Heart left ventricle (tissue), 13 donors: ENCODE measurements around the gene MC1R.

ENCODE experiments used
- POLR2A ChIP-seq, 2 donors: fragments of 450-650 bp; IDR thresholded peaks; one replicate each; pipeline ENCODE4 v1.6.1; 2017; ENCODE audit warnings: antibody characterized with exemption in 2 of 2, mild to moderate bottlenecking in 2 of 2, moderate library complexity in 2 of 2
- TF ChIP-seq, protein P1 (sequence below), 12 donors: fragments of 200-600 bp; sonication (generic) in 4 of 12; IDR thresholded peaks; one replicate each; pipeline versions ENCODE4 v1.5.0 to v1.8.0; 2018 to 2022; ENCODE audit warnings: antibody characterized with exemption in 12 of 12, mild to moderate bottlenecking in 5 of 12
- donor health status: ischemic (EF 13 %, LVEDD 7.1; RV severe dilation, severe dysfunction).
- donor health status: DM: no; HTN: yes; CAD: no.
- donor health status: DM: no; HTN: no; CAD: no.
- donor health status: ischemic (EF 25% LVEDD 6.9; RV normal size, moderate dysfunction).
- donor health status: ischemic (EF 25% LVEDD 5.7; RV mildly dilated, moderate dysfunction).
- donor health status: ischemic (EF 35%, LVEDD 5.7; RV mildly dilated, moderate dysfunction).
- donor health status: nonischemic (EF 11% LVEDD 7.7; RV severe dilation, severe dysfunction).
- donor health status: DM: yes; HTN: yes; CAD: no.
- donor health status: PGD.
- donor health status: ischemic (EF 29% LVEDD 5.4; RV normal size, mild dysfunction).
- donor health status: nonischemic (EF 23%, LVEDD 6.1; RV moderate dilation, normal function).

DNA sequence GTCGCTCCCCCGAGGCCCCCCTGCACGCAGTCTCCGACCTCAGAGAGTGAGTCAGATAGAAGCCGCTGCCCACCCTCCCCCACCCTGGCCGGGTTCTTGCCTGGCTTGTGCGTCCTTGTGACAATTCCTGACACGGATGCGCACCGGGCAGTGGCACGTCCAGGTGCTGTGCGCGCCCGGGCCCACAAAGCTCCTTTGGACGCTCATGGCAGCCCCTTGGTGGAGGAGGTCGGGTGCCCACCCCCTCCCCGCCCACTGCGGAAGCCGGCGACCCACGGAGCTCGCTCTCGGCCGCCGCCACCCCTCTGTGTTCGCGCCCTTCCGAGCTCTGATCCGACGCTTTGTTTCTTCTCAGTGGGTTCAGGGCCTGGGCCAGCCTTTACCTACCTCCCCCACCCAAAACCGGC is 3.8 kb downstream of the MC1R start:
- TF ChIP-seq, protein P1, sequence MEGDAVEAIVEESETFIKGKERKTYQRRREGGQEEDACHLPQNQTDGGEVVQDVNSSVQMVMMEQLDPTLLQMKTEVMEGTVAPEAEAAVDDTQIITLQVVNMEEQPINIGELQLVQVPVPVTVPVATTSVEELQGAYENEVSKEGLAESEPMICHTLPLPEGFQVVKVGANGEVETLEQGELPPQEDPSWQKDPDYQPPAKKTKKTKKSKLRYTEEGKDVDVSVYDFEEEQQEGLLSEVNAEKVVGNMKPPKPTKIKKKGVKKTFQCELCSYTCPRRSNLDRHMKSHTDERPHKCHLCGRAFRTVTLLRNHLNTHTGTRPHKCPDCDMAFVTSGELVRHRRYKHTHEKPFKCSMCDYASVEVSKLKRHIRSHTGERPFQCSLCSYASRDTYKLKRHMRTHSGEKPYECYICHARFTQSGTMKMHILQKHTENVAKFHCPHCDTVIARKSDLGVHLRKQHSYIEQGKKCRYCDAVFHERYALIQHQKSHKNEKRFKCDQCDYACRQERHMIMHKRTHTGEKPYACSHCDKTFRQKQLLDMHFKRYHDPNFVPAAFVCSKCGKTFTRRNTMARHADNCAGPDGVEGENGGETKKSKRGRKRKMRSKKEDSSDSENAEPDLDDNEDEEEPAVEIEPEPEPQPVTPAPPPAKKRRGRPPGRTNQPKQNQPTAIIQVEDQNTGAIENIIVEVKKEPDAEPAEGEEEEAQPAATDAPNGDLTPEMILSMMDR (IDR thresholded peaks at IDR 0.05): no peak
- no peak for TF ChIP-seq POLR2A (IDR thresholded peaks at IDR 0.05)
